ENCODE data around the gene HOXD3. TPM values are rescaled to one million over a fixed set of nuclear protein-coding genes. Genes with fewer than 3 reads are reported as not detected.

HOXD3 gene
- total RNA-seq, 2 experiments from 2014 or later = not detected

DNA sequence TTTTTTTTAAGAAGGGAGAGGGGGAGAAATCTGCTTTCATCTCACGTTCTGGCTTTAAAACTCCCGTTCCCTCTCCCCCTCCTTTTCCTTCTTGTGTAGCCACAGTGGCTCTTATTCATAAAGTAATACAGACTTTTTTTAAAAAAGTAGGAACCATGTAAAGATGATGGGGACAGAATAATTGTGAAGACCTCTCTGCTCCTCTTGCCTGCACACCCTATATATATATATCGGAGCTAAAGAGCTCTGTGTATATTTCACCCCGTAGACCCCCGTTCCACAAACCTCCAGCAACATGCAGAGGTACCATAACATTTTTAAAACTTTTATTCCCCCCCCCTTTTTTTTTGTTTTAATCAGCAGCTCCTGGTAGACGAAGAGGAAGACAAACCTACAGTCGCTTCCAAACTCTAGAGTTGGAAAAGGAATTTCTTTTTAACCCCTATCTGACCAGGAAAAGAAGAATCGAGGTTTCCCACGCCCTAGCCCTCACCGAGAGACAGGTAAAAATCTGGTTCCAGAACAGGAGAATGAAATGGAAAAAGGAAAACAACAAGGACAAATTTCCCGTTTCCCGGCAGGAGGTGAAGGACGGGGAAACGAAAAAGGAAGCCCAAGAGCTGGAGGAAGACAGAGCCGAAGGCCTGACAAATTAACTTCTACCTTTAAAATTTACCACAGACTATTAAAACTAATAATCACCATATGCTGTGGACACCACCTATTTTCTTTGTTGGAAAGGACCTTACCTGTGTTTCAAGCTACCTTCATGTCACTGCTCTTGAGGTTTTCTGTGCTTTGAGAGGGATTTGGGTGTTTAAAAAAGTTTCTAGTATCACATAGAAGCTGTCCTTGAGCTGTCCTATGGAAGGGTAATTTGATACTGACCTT, 25.9 kb upstream of the HOXD3 start:
- TF ChIP-seq, protein P1, sequence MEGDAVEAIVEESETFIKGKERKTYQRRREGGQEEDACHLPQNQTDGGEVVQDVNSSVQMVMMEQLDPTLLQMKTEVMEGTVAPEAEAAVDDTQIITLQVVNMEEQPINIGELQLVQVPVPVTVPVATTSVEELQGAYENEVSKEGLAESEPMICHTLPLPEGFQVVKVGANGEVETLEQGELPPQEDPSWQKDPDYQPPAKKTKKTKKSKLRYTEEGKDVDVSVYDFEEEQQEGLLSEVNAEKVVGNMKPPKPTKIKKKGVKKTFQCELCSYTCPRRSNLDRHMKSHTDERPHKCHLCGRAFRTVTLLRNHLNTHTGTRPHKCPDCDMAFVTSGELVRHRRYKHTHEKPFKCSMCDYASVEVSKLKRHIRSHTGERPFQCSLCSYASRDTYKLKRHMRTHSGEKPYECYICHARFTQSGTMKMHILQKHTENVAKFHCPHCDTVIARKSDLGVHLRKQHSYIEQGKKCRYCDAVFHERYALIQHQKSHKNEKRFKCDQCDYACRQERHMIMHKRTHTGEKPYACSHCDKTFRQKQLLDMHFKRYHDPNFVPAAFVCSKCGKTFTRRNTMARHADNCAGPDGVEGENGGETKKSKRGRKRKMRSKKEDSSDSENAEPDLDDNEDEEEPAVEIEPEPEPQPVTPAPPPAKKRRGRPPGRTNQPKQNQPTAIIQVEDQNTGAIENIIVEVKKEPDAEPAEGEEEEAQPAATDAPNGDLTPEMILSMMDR (conservative IDR thresholded peaks at IDR 0.05; ENCODE audit: low read length) = no peak
- TF ChIP-seq EZH2phosphoT487 (IDR thresholded peaks at IDR 0.05; ENCODE audit: borderline replicate concordance, low read depth, low read length) = no peak; the same call in 1 of the 2 replicates
- H3K9me3 ChIP-seq (ENCODE audit: low read length) = no peaks in the 10 kb centered on the region
- no peaks in the 10 kb centered on the region for H3K9me2 ChIP-seq (ENCODE audit: insufficient read depth, low read length)
- no peaks in the 10 kb centered on the region for H3K79me2 ChIP-seq (ENCODE audit: insufficient read depth, low read depth, low read length)
- no peak overlapping the region for H3K27ac ChIP-seq (ENCODE audit: low read depth, low read length, poor library complexity, severe bottlenecking)
- no peaks in the 10 kb centered on the region for H3K4me1 ChIP-seq (ENCODE audit: insufficient read depth, low read length, poor library complexity, severe bottlenecking)
- intact Hi-C loops (cut with micrococcal nuclease; ENCODE audit: unreplicated experiment) = no loop called here
- no TSS peak for BruUV-seq (replicated peaks)
- no peak overlapping the region for H2AFZ ChIP-seq (ENCODE audit: low read length)
- H3K36me3 ChIP-seq (ENCODE audit: insufficient read depth, low read length) = no peaks in the 10 kb centered on the region
- ChIA-PET CTCF (ENCODE audit: unreplicated experiment) (no interaction called here), POLR2A (interaction anchor here (0.6 to 1.0 kb wide), 4 partner anchors 165 to 1376 kb away, joined by 3 to 5 read pairs (median 4); no protein-coding TSS in a partner anchor)
- no peaks in the 10 kb centered on the region for H4K20me1 ChIP-seq (ENCODE audit: insufficient read depth, low read length)
- no peak overlapping the region for H3K4me2 ChIP-seq (ENCODE audit: low read length)
- no peak for DNase-seq (ENCODE audit: low spot score)
- H3K4me3 ChIP-seq (ENCODE audit: low read depth, low read length, poor library complexity, severe bottlenecking) = no peak overlapping the region

DNA sequence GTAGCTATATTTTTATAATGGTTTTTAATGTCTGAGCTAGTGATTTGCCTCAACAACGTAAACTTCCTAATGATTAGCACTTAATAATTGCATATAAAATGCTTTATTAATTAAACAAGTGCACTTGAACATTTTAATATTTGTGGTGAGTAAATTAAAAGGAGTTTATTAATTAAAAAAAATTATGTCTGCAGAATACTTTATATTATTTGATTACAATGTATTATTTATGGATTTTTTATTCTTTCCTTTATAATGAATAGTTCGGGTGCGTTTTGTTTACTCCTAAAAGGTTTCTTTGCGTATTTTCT, 25.3 kb upstream of the HOXD3 start:
- TF ChIP-seq EZH2phosphoT487 (IDR thresholded peaks at IDR 0.05; ENCODE audit: borderline replicate concordance, low read depth, low read length) = no peak
- TF ChIP-seq, protein P1 (conservative IDR thresholded peaks at IDR 0.05; ENCODE audit: low read length) = no peak
- Histone ChIP-seq H3K9me2 (ENCODE audit: insufficient read depth, low read length) (no peaks in the 10 kb centered on the region), H4K20me1 (ENCODE audit: insufficient read depth, low read length) (no peaks in the 10 kb centered on the region), H3K27ac (ENCODE audit: low read depth, low read length, poor library complexity, severe bottlenecking) (no peak overlapping the region), H3K79me2 (ENCODE audit: insufficient read depth, low read depth, low read length) (no peaks in the 10 kb centered on the region), H3K36me3 (ENCODE audit: insufficient read depth, low read length) (no peaks in the 10 kb centered on the region), H3K4me1 (ENCODE audit: insufficient read depth, low read length, poor library complexity, severe bottlenecking) (no peaks in the 10 kb centered on the region), H2AFZ (ENCODE audit: low read length) (no peak overlapping the region), H3K4me3 (ENCODE audit: low read depth, low read length, poor library complexity, severe bottlenecking) (no peak overlapping the region), H3K9me3 (ENCODE audit: low read length) (no peaks in the 10 kb centered on the region), H3K4me2 (ENCODE audit: low read length) (0 out of 2 replicates have a peak overlapping the region, but pooled peaks have one; percentile 35)
- ChIA-PET CTCF (ENCODE audit: unreplicated experiment) (interaction anchor here (1.2 kb wide), 1 partner anchor 323 kb away, joined by 7 read pairs; no protein-coding TSS in a partner anchor), POLR2A (interaction anchor here (0.9 to 1.0 kb wide), 2 partner anchors 164 to 285 kb away, joined by 3 to 4 read pairs; no protein-coding TSS in a partner anchor)
- no TSS peak for BruUV-seq (replicated peaks)
- intact Hi-C loops (cut with micrococcal nuclease; ENCODE audit: unreplicated experiment) = no loop called here
- no peak for DNase-seq (ENCODE audit: low spot score)

Measured in OCI-LY7 (cell line).